Immature natural killer cell (primary cell): Measurements from ENCODE around the gene POC1A. TPM values are rescaled to one million over a fixed set of nuclear protein-coding genes. Genes with fewer than 3 reads are reported as not detected.
A peak's percentile ranks its signal among the peaks of the same experiment; 100 is the strongest.

ENCODE experiments used
- DNase-seq, 3 donors: peaks; one replicate each; pipeline ENCODE4 v3.0.0; 2022; ENCODE audit warnings: mixed read lengths in 1 of 3
- H3K27ac Mint-ChIP-seq, 6 donors: one replicate each; pipeline ENCODE4 v1.8.0; 2020; ENCODE audit warnings: mixed read lengths in 6 of 6, mild to moderate bottlenecking in 5 of 6, inconsistent platforms in 4 of 6, moderate library complexity in 3 of 6
- H3K27me3 Mint-ChIP-seq, 3 donors: one replicate each; pipeline ENCODE4 v1.8.0; 2020 to 2021; ENCODE audit warnings: low read depth in 3 of 3, mild to moderate bottlenecking in 3 of 3, mixed read lengths in 3 of 3, moderate library complexity in 3 of 3, inconsistent platforms in 1 of 3
- H3K36me3 Mint-ChIP-seq, 3 donors: one replicate each; pipeline ENCODE4 v1.8.0; 2020; ENCODE audit warnings: mixed read lengths in 3 of 3, inconsistent platforms in 2 of 3, mild to moderate bottlenecking in 2 of 3
- H3K4me1 Mint-ChIP-seq, 2 donors: one replicate each; pipeline ENCODE4 v1.8.0; 2020; ENCODE audit warnings: inconsistent platforms in 2 of 2, mild to moderate bottlenecking in 2 of 2, mixed read lengths in 2 of 2, moderate library complexity in 1 of 2
- H3K4me3 Mint-ChIP-seq, 5 donors: one replicate each; pipeline ENCODE4 v1.8.0; 2020; ENCODE audit warnings: mild to moderate bottlenecking in 5 of 5, mixed read lengths in 5 of 5, inconsistent platforms in 3 of 5, moderate library complexity in 3 of 5
- H3K9me3 Mint-ChIP-seq, 6 donors: one replicate each; pipeline ENCODE4 v1.8.0; 2020; ENCODE audit warnings: mild to moderate bottlenecking in 6 of 6, mixed read lengths in 6 of 6, inconsistent platforms in 4 of 6, moderate library complexity in 3 of 6
- polyA plus RNA-seq, 3 donors: library from polyadenylated mRNA; unstranded; fragments of 300-500 nt; fragmentation: Illumina TruSeq; gene quantifications; one replicate each; pipeline ENCODE4 v1.2.3, GENCODE V29; 2021

Gene POC1A
- polyA plus RNA-seq, 3 donors from 2014 or later = 2.9 to 4.0 TPM; not detected in 1

GRCh38 chr3:52086461-52086860, 67.8 kb downstream of the POC1A start:
- Mint-ChIP-seq H3K9me3 (no peaks in the 10 kb centered on the region), H3K27me3 (peaks cover 0 to 2% (median 2%) of the 10 kb centered on the region in 3 donors), H3K27ac (peak overlapping the region in 4 of 6 donors; percentile 7 to 85 (median 38)), H3K36me3 (no peaks in the 10 kb centered on the region), H3K4me3 (no peak overlapping the region), H3K4me1 (peaks cover 25 to 26% of the 10 kb centered on the region in 2 donors)
- DNase-seq = no peak

- Mint-ChIP-seq H3K4me1 (peaks cover 25 to 26% of the 10 kb centered on the region in 2 donors), H3K36me3 (no peaks in the 10 kb centered on the region), H3K27me3 (peaks cover 0 to 4% (median 2%) of the 10 kb centered on the region in 3 donors), H3K27ac (peak overlapping the region in 5 of 6 donors; percentile 13 to 85 (median 73)), H3K9me3 (no peaks in the 10 kb centered on the region), H3K4me3 (peak overlapping the region in 1 of 5 donors; percentile 9)
- DNase-seq = peak; percentile 36 to 57 (median 55)
These were observed 68.4 kb downstream of the POC1A start for GRCh38 chr3:52085681-52086282.

GRCh38 chr3:52084954-52085680, 69.1 kb downstream of the POC1A start:
- peak overlapping the region in 5 of 6 donors; percentile 13 to 85 (median 73) for H3K27ac Mint-ChIP-seq
- H3K27me3 Mint-ChIP-seq = peaks cover 0 to 4% (median 2%) of the 10 kb centered on the region in 3 donors
- no peaks in the 10 kb centered on the region for H3K9me3 Mint-ChIP-seq
- H3K36me3 Mint-ChIP-seq = no peaks in the 10 kb centered on the region
- no peak overlapping the region for H3K4me3 Mint-ChIP-seq
- DNase-seq = no peak
- H3K4me1 Mint-ChIP-seq = peaks cover 25 to 26% of the 10 kb centered on the region in 2 donors

GRCh38 chr3:52084216-52084945, 69.8 kb downstream of the POC1A start:
- Mint-ChIP-seq H3K9me3 (no peaks in the 10 kb centered on the region), H3K27me3 (peaks cover 0 to 4% (median 2%) of the 10 kb centered on the region in 3 donors), H3K4me1 (peaks cover 25 to 26% of the 10 kb centered on the region in 2 donors), H3K4me3 (no peak overlapping the region), H3K36me3 (no peaks in the 10 kb centered on the region), H3K27ac (peak overlapping the region in 3 of 6 donors; percentile 45 to 66 (median 50))
- no peak for DNase-seq

- no peak for DNase-seq
- Mint-ChIP-seq H3K27ac (no peak overlapping the region), H3K9me3 (no peaks in the 10 kb centered on the region), H3K4me3 (no peak overlapping the region), H3K27me3 (peaks cover 0 to 7% (median 2%) of the 10 kb centered on the region in 3 donors), H3K36me3 (no peaks in the 10 kb centered on the region), H3K4me1 (peaks cover 25 to 26% of the 10 kb centered on the region in 2 donors)
These were observed 70.6 kb downstream of the POC1A start for GRCh38 chr3:52083556-52084087.

- no peak overlapping the region for H3K27ac Mint-ChIP-seq
- peaks cover 0 to 7% (median 2%) of the 10 kb centered on the region in 3 donors for H3K27me3 Mint-ChIP-seq
- no peak overlapping the region for H3K4me3 Mint-ChIP-seq
- H3K4me1 Mint-ChIP-seq = peaks cover 25 to 26% of the 10 kb centered on the region in 2 donors
- no peaks in the 10 kb centered on the region for H3K9me3 Mint-ChIP-seq
- DNase-seq = no peak
- H3K36me3 Mint-ChIP-seq = no peaks in the 10 kb centered on the region
These were observed 71.3 kb downstream of the POC1A start for GRCh38 chr3:52082951-52083350.

GRCh38 chr3:52080830-52081719, 73.1 kb downstream of the POC1A start:
- Mint-ChIP-seq H3K4me1 (peaks cover 7 to 8% of the 10 kb centered on the region in 2 donors), H3K27ac (no peak overlapping the region), H3K27me3 (peaks cover 0 to 7% (median 2%) of the 10 kb centered on the region in 3 donors), H3K4me3 (no peak overlapping the region), H3K36me3 (no peaks in the 10 kb centered on the region), H3K9me3 (no peaks in the 10 kb centered on the region)
- DNase-seq = no peak

GRCh38 chr3:52079958-52080357, 74.3 kb downstream of the POC1A start:
- no peak for DNase-seq
- H3K4me3 Mint-ChIP-seq = no peak overlapping the region
- no peaks in the 10 kb centered on the region for H3K4me1 Mint-ChIP-seq
- H3K9me3 Mint-ChIP-seq = no peaks in the 10 kb centered on the region
- no peak overlapping the region for H3K27ac Mint-ChIP-seq
- peaks cover 0 to 7% (median 0%) of the 10 kb centered on the region in 3 donors for H3K27me3 Mint-ChIP-seq
- no peaks in the 10 kb centered on the region for H3K36me3 Mint-ChIP-seq

- Mint-ChIP-seq H3K27me3 (peaks cover 0 to 7% (median 0%) of the 10 kb centered on the region in 3 donors), H3K36me3 (no peaks in the 10 kb centered on the region), H3K4me1 (no peaks in the 10 kb centered on the region), H3K27ac (no peak overlapping the region), H3K4me3 (no peak overlapping the region), H3K9me3 (no peaks in the 10 kb centered on the region)
- DNase-seq = no peak
These were observed 75.3 kb downstream of the POC1A start for GRCh38 chr3:52078781-52079560.

- H3K4me1 Mint-ChIP-seq = no peaks in the 10 kb centered on the region
- no peak overlapping the region for H3K4me3 Mint-ChIP-seq
- no peak overlapping the region for H3K27ac Mint-ChIP-seq
- peaks cover 0 to 5% (median 0%) of the 10 kb centered on the region in 3 donors for H3K27me3 Mint-ChIP-seq
- H3K36me3 Mint-ChIP-seq = no peaks in the 10 kb centered on the region
- H3K9me3 Mint-ChIP-seq = no peaks in the 10 kb centered on the region
- no peak for DNase-seq
These were observed 76.3 kb downstream of the POC1A start for GRCh38 chr3:52077925-52078324.

GRCh38 chr3:52076896-52077780, 77.1 kb downstream of the POC1A start:
- no peak overlapping the region for H3K4me3 Mint-ChIP-seq
- H3K27me3 Mint-ChIP-seq = peaks cover 0 to 5% (median 0%) of the 10 kb centered on the region in 3 donors
- no peak overlapping the region for H3K27ac Mint-ChIP-seq
- H3K36me3 Mint-ChIP-seq = no peaks in the 10 kb centered on the region
- H3K9me3 Mint-ChIP-seq = no peaks in the 10 kb centered on the region
- H3K4me1 Mint-ChIP-seq = peaks cover 4% of the 10 kb centered on the region in 2 donors
- no peak for DNase-seq

- DNase-seq = no peak
- H3K36me3 Mint-ChIP-seq = no peaks in the 10 kb centered on the region
- no peaks in the 10 kb centered on the region for H3K9me3 Mint-ChIP-seq
- no peak overlapping the region for H3K4me3 Mint-ChIP-seq
- peaks cover 16 to 20% of the 10 kb centered on the region in 2 donors for H3K4me1 Mint-ChIP-seq
- no peak overlapping the region for H3K27ac Mint-ChIP-seq
- H3K27me3 Mint-ChIP-seq = peaks cover 0 to 2% (median 0%) of the 10 kb centered on the region in 3 donors
These were observed 80.7 kb downstream of the POC1A start for GRCh38 chr3:52073490-52073889.
